ENCODE measurements around the gene ROCK2.

Gene ROCK2

GRCh38 chr2:11344342-11344955 lies at the start of gene ROCK2:
Gene ROCK2 (minus strand): TSS chr2:11344636. CDS start chr2:11344136, 500 bp downstream.
- peak within 1 kb of the TSS; percentile 78 for H3K4me3 ChIP-seq (ENCODE audit: low read length)
- DNase-seq (ENCODE audit: low read depth): peak; percentile 84
- TF ChIP-seq CTCF (conservative IDR thresholded peaks at IDR 0.05; ENCODE audit: low read length): no peak

GRCh38 chr2:11393711-11394236 lies 49.3 kb upstream of the ROCK2 start:
- H3K4me3 ChIP-seq (ENCODE audit: low read length): no peak overlapping the region
- no peak for TF ChIP-seq CTCF (conservative IDR thresholded peaks at IDR 0.05; ENCODE audit: low read length)
- DNase-seq (ENCODE audit: low read depth): no peak

GRCh38 chr2:11391942-11392266 lies 47.5 kb upstream of the ROCK2 start:
- no peak overlapping the region for H3K4me3 ChIP-seq (ENCODE audit: low read length)
- TF ChIP-seq CTCF (conservative IDR thresholded peaks at IDR 0.05; ENCODE audit: low read length): no peak
- no peak for DNase-seq (ENCODE audit: low read depth)

- no peak for DNase-seq (ENCODE audit: low read depth)
- no peak overlapping the region for H3K4me3 ChIP-seq (ENCODE audit: low read length)
- no peak for TF ChIP-seq CTCF (conservative IDR thresholded peaks at IDR 0.05; ENCODE audit: low read length)
Measured at GRCh38 chr2:11390399-11390658, 45.9 kb upstream of the ROCK2 start.

GRCh38 chr2:11389551-11390398 lies 45.3 kb upstream of the ROCK2 start:
- no peak overlapping the region for H3K4me3 ChIP-seq (ENCODE audit: low read length)
- TF ChIP-seq CTCF (conservative IDR thresholded peaks at IDR 0.05; ENCODE audit: low read length): no peak
- DNase-seq (ENCODE audit: low read depth): peak; percentile 38

- no peak for TF ChIP-seq CTCF (conservative IDR thresholded peaks at IDR 0.05; ENCODE audit: low read length)
- DNase-seq (ENCODE audit: low read depth): no peak
- no peak overlapping the region for H3K4me3 ChIP-seq (ENCODE audit: low read length)
Measured at GRCh38 chr2:11389052-11389420, 44.6 kb upstream of the ROCK2 start.

Data from AG10803 (cell line).